Measurements from ENCODE around the gene OSBPL2.

DNA sequence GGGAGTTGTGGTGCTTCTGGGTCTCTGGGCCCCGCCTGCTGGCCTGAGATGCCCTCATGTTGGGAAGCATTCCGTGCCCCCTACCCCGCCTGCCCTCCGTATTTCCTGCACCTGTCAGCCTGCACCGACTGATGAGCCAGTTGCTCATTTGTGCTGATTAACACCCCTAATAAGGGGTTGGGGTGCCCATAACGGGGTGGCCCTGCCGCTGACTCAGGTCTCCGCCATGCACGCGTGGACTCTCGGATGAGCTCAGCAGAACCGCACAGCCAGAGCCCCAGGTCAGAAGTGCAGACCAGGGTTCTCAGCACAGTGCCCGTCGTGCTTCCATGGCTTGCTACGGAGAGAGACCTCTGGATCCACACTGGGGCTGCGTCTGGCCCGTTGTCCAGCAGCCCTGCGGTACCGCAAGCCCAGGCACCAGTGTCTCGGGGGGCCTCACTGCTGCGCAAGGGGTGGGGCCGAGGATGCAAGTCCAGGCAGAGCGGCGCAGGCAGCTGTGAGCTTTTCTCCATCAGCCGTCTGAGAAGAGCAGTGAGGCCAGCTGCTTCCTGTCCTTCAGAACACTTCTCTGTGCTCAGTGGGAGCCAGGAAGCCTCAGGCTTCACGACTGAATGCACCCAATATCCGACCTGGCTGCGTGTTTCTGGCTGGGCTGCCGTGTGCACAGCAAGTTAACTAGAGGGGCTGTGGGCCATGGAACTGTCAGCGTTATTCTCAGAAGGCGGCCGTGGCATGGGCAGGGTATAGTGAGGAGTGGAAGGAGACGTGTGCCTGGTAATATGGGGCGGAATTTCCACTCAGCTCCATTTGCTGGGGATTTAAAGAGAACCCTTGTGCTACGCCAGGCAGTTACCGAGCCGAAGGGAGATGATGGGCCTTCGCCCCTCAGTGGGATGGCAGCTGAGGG, 36.9 kb upstream of the OSBPL2 start:
- TF ChIP-seq POLR2AphosphoS5 (IDR thresholded peaks at IDR 0.05; ENCODE audit: low read depth, low read length) (no peak), POLR2A (IDR thresholded peaks at IDR 0.05; ENCODE audit: low read depth, low read length) (no peak), TAF1 (IDR thresholded peaks at IDR 0.05; ENCODE audit: low read depth, low read length) (no peak)

Data from GM12891 (cell line).